GM12878 (cell line): ENCODE results near the gene DNAH2. TPM values are rescaled to one million over a fixed set of nuclear protein-coding genes. Genes with fewer than 3 reads are reported as not detected.

Source experiments
- ATAC-seq: fragments of 200-7000 bp; cut with Tn5 transposase; 3 replicates; pipeline ENCODE4 v1.9.1; 2020; ENCODE audit warnings: mild to moderate bottlenecking, moderate library complexity
- BruUV-seq: library from RNA; stranded (reverse); fragments of 400-500 nt; replicated peaks from 2 replicates; lab custom pipeline; 2021; lab: Mats Ljungman, UMichigan
- CTCF ChIA-PET: fragments of 300-600 bp; sonication (Branson Sonifier 250); formaldehyde crosslinking; extraction: SDS; loops from one replicate; lab custom pipeline; 2021; ENCODE audit warnings: inconsistent platforms; lab: Yijun Ruan, JAX
- POLR2A ChIA-PET: fragments of 350-600 bp; formaldehyde crosslinking; extraction: SDS; loops from one replicate; lab custom pipeline; 2021; ENCODE audit warnings: inconsistent platforms; lab: Charles Lee
- RAD21 ChIA-PET: fragments of 300-600 bp; sonication (Branson Sonifier 250); formaldehyde crosslinking; loops from one replicate; lab custom pipeline; 2023; ENCODE audit warnings: antibody characterized with exemption; ENCODE audit not compliant: unreplicated experiment; lab: Charles Lee
- SMC1A ChIA-PET: fragments of 300-600 bp; sonication (Branson Sonifier 250); formaldehyde crosslinking; loops from one replicate; lab custom pipeline; 2023; ENCODE audit not compliant: unreplicated experiment, uncharacterized antibody; lab: Charles Lee
- DNase-seq: peaks from one replicate; pipeline ENCODE4 v3.0.0-alpha.2; 2011; ENCODE audit warnings: low read depth, low spot score
- FAIRE-seq: peaks from 3 replicates; lab custom pipeline; 2011; peaks lifted over from hg19 to GRCh38; lab: Jason Lieb, UNC
- H2AFZ ChIP-seq: 2 replicates; pipeline ENCODE4 v1.6.0; 2011; ENCODE audit warnings: low read depth, low read length, control low read depth; ENCODE audit not compliant: control insufficient read depth
- H3K27ac ChIP-seq: 2 replicates; pipeline ENCODE4 v1.5.1; 2011; ENCODE audit warnings: control low read depth; ENCODE audit not compliant: control insufficient read depth, insufficient read depth
- H3K27me3 ChIP-seq, 2 experiments: replicated peaks in 1 of 2; 2 replicates each; pipeline versions ENCODE4 v1.6.0 to v1.6.1; 2011; ENCODE audit warnings: low read length in 1 of 2; ENCODE audit not compliant: control insufficient read depth in 2 of 2, insufficient read depth in 2 of 2
- H3K36me3 ChIP-seq, 2 experiments: 2 replicates each; pipeline ENCODE4 v1.5.1; 2011; ENCODE audit warnings: low read length in 1 of 2; ENCODE audit not compliant: control insufficient read depth in 2 of 2, insufficient read depth in 2 of 2
- H3K4me1 ChIP-seq: 2 replicates; pipeline ENCODE4 v1.6.1; 2011; ENCODE audit warnings: mild to moderate bottlenecking, low read length, moderate library complexity, mixed read lengths; ENCODE audit not compliant: control insufficient read depth, insufficient read depth
- H3K4me2 ChIP-seq: 2 replicates; pipeline ENCODE4 v1.6.0; 2011; ENCODE audit warnings: control low read depth; ENCODE audit not compliant: control insufficient read depth, insufficient read depth
- H3K4me3 ChIP-seq: fragments of 200-600 bp; sonication (generic); 2 replicates; pipeline ENCODE4 v1.5.1; 2016
- H3K79me2 ChIP-seq: 2 replicates; pipeline ENCODE4 v1.6.0; 2011; ENCODE audit warnings: low read length; ENCODE audit not compliant: control insufficient read depth, insufficient read depth
- H3K9ac ChIP-seq: 2 replicates; pipeline ENCODE4 v1.8.0; 2011; ENCODE audit warnings: low read length, control low read depth, mixed read lengths; ENCODE audit not compliant: control insufficient read depth, insufficient read depth
- H3K9me3 ChIP-seq: replicated peaks from 3 replicates; pipeline ENCODE4 v1.5.1; 2011; ENCODE audit warnings: mild to moderate bottlenecking, low read length; ENCODE audit not compliant: control insufficient read depth, insufficient read depth
- H4K20me1 ChIP-seq: 2 replicates; pipeline ENCODE4 v1.6.0; 2011; ENCODE audit not compliant: control insufficient read depth, insufficient read depth
- ASH2L ChIP-seq: fragments of 300-600, 200-600 bp; sonication (generic); IDR thresholded peaks from 2 replicates; pipeline ENCODE4 v1.6.1; 2017; ENCODE audit warnings: low read depth, mild to moderate bottlenecking, borderline replicate concordance
- CHD1 ChIP-seq: IDR thresholded peaks from 2 replicates; pipeline ENCODE4 v1.6.1; 2012; ENCODE audit warnings: low read depth, low read length, improper control_type of control experiment
- CHD2 ChIP-seq: IDR thresholded peaks from 2 replicates; pipeline ENCODE4 v1.6.1; 2011; ENCODE audit warnings: low read depth, low read length, improper control_type of control experiment, borderline replicate concordance
- E2F4 ChIP-seq: IDR thresholded peaks from 2 replicates; pipeline ENCODE4 v1.6.1; 2012; ENCODE audit warnings: low read depth, low read length, improper control_type of control experiment
- E4F1 ChIP-seq: fragments of 450-650 bp; IDR thresholded peaks from 2 replicates; pipeline ENCODE4 v1.6.1; 2018; ENCODE audit warnings: borderline replicate concordance, mild to moderate bottlenecking; ENCODE audit not compliant: partially characterized antibody
- ETV6 ChIP-seq, 2 experiments: fragments of 450-650 bp in 1 of 2; IDR thresholded peaks in 1 of 2; conservative IDR thresholded peaks in 1 of 2; 2 replicates each; pipeline ENCODE4 v1.6.1; 2014; ENCODE audit warnings: antibody characterized with exemption in 1 of 2, borderline replicate concordance in 1 of 2, low read depth in 1 of 2, mild to moderate bottlenecking in 1 of 2, moderate library complexity in 1 of 2
- FOXM1 ChIP-seq: IDR thresholded peaks from 2 replicates; pipeline ENCODE4 v1.6.1; 2012; ENCODE audit warnings: low read depth, mild to moderate bottlenecking, inconsistent platforms, low read length, moderate library complexity
- KLF5 ChIP-seq: fragments of 450-650 bp; IDR thresholded peaks from 2 replicates; pipeline ENCODE4 v1.6.1; 2014; ENCODE audit warnings: mild to moderate bottlenecking; ENCODE audit not compliant: partially characterized antibody
- MLLT1 ChIP-seq: fragments of 450-650 bp; IDR thresholded peaks from 2 replicates; pipeline ENCODE4 v1.6.1; 2016; ENCODE audit warnings: mild to moderate bottlenecking
- SIX5 ChIP-seq: IDR thresholded peaks from 2 replicates; pipeline ENCODE4 v1.6.1; 2011; ENCODE audit warnings: mild to moderate bottlenecking, low read depth, low read length, moderate library complexity; ENCODE audit not compliant: severe bottlenecking
- SMAD5 ChIP-seq: IDR thresholded peaks from 2 replicates; pipeline ENCODE4 v1.6.1; 2016; ENCODE audit warnings: antibody characterized with exemption, low read depth
- WGBS: methylation state at CpG from one replicate; pipeline ENCODE4 v1.1.6; 2016; ENCODE audit warnings: low lambda C conversion rate; ENCODE audit not compliant: insufficient replicate concordance, insufficient coverage; ENCODE audit errors: missing lambda C conversion rate; 5-methylcytosine and 5-hydroxymethylcytosine counted together
- in situ Hi-C: fragments of 300-500 bp; cut with MboI; formaldehyde crosslinking; loops from 9 replicates; pipeline ENCODE4 v1.14.3; 2018; ENCODE audit warnings: mixed read lengths
- intact Hi-C: fragments of 100-400 bp; cut with micrococcal nuclease; formaldehyde crosslinking; loops from one replicate; pipeline ENCODE4 v1.14.2; 2022; ENCODE audit not compliant: unreplicated experiment
- polyA plus RNA-seq, 11 experiments: library from polyadenylated mRNA; depleted of rRNA in 4 of 11; unstranded in 6 of 11; stranded (reverse) in 5 of 11; fragments of >200 nt; fragmentation: Nextera tagmentation in 4 of 11; fragmentation: Illumina TruSeq in 1 of 11; extraction: Ambion mirVana in 4 of 11; extraction: Trizol in 1 of 11; gene quantifications; 1 replicate in 1 of 11; 2 replicates in 10 of 11; pipeline versions ENCODE4 v1.2.1 to v1.2.3, GENCODE V29; 2011 to 2016; ENCODE audit warnings: inconsistent platforms in 2 of 11, missing spikeins in 2 of 11, low read depth in 1 of 11
- total RNA-seq, 4 experiments: library from RNA; depleted of rRNA in 3 of 4; stranded (reverse); fragments of >200 nt in 3 of 4; fragmentation: Illumina TruSeq in 1 of 4; extraction: Trizol in 1 of 4; gene quantifications; 2 replicates each; pipeline versions ENCODE4 v1.2.1 to v1.2.3, GENCODE V29; 2013 to 2021

Gene DNAH2
- total and polyA plus RNA-seq, 10 of the 15 experiments (the other 5 are each of a cell fraction or from before 2014, with no cell fraction given), result not detected

- RAD21 ChIA-PET, result interaction anchor here (0.6 kb wide), 1 partner anchor 24 kb away, joined by 3 read pairs; the partner anchor contains the start of gene NAA38
- peak overlapping the region; percentile 57 for H3K4me2 ChIP-seq
Observed at GRCh38 chr17:7881276-7882054, 163.9 kb downstream of the DNAH2 start.

More at GRCh38 chr17:7881276-7882054, 163.9 kb downstream of the DNAH2 start:
- Histone ChIP-seq H3K36me3 (peaks cover 0 to 2% of the 10 kb centered on the region in 2 experiments; a peak in 1 of 4 replicates), H3K79me2 (peaks cover 18% of the 10 kb centered on the region), H3K27me3 (no peaks in the 10 kb centered on the region), H3K4me1 (peaks cover 19% of the 10 kb centered on the region), H3K27ac (peak overlapping the region; percentile 10; the same call in 1 of the 2 replicates), H3K9me3 (no peaks in the 10 kb centered on the region), H4K20me1 (no peaks in the 10 kb centered on the region), H3K4me3 (peak overlapping the region; percentile 58), H2AFZ (no peak overlapping the region), H3K9ac (peak overlapping the region; percentile 20; the same call in 1 of the 2 replicates)
- ATAC-seq (no peak), DNase-seq (no peak), FAIRE-seq (no peak)
- ChIA-PET POLR2A (no interaction called here), CTCF (interaction anchor here (1.0 to 8.9 kb wide), 3 partner anchors 12 to 24 kb away, joined by 3 to 75 read pairs (median 5); partner anchors contain the start of gene NAA38), SMC1A (no interaction called here)
- TF ChIP-seq SIX5, result no peak
- no peak for TF ChIP-seq ETV6 (conservative IDR thresholded peaks at IDR 0.05 in 1 of 2, IDR thresholded peaks at IDR 0.05 in 1 of 2; ENCODE audit: borderline replicate concordance in 1 of 2, low read depth in 1 of 2)
- no peak for TF ChIP-seq FOXM1
- TF ChIP-seq MLLT1, result no peak
- TF ChIP-seq CHD2, result no peak
- TF ChIP-seq E4F1, result no peak
- no peak for TF ChIP-seq CHD1
- TF ChIP-seq ASH2L, result no peak
- TF ChIP-seq KLF5, result no peak
- no peak for TF ChIP-seq SMAD5
- TF ChIP-seq E2F4, result no peak
- intact Hi-C loops (no loop called here), in situ Hi-C loops (no loop called here)
- BruUV-seq, result no TSS peak
- WGBS, result 30% methylated on average over 7 of the region's 7 CpGs
